Measurements from ENCODE around the gene ASTN2.

DNA sequence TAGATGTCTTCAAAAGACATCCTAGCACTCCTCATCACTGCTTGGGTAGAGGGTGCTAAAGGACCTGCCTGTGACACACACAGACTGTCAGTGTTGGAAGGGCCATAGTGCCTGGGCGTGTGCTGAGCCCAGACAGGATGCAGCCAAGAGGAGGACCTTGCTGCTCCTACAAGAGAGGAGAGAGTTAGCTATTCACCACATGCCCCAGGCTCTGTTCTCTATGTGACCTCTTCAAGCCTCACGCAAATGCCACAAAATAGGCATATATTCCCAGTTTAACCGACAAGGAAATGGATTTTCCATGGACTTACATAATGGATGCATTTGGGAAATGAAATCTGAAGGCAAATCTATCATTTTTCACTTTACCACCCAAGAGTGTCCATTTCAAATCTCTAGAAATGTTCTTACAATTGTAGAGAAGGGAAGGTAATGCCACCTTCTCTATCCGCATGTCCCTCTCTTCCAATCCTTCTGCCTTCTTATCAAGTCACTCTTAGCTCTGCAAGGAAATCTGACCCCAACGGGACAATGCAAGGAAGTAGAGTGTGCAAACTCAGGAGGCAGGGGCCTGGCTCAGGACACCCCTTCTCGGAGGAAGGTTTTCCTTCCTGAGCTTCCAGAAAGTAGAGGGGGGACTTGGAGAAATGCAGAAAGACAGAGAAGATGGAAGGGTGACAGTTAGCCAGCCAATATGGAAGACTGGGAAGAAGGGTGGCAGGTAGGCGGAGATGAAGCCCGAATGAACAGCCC, 678.3 kb downstream of the ASTN2 start:
- TF ChIP-seq GABPA (IDR thresholded peaks at IDR 0.05 in 1 of 2, conservative IDR thresholded peaks at IDR 0.05 in 1 of 2) (no peak), CTCF (IDR thresholded peaks at IDR 0.05; ENCODE audit: low read depth, low read length, missing input control) (no peak), HNF4G (IDR thresholded peaks at IDR 0.05) (no peak), TAF1 (conservative IDR thresholded peaks at IDR 0.05) (no peak), RAD21 (IDR thresholded peaks at IDR 0.05) (no peak), RXRA (IDR thresholded peaks at IDR 0.05) (no peak), SP1 (IDR thresholded peaks at IDR 0.05) (no peak)
- TF ChIP-seq, protein P1, sequence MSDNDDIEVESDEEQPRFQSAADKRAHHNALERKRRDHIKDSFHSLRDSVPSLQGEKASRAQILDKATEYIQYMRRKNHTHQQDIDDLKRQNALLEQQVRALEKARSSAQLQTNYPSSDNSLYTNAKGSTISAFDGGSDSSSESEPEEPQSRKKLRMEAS (IDR thresholded peaks at IDR 0.05), result no peak
- TF ChIP-seq, protein P2, sequence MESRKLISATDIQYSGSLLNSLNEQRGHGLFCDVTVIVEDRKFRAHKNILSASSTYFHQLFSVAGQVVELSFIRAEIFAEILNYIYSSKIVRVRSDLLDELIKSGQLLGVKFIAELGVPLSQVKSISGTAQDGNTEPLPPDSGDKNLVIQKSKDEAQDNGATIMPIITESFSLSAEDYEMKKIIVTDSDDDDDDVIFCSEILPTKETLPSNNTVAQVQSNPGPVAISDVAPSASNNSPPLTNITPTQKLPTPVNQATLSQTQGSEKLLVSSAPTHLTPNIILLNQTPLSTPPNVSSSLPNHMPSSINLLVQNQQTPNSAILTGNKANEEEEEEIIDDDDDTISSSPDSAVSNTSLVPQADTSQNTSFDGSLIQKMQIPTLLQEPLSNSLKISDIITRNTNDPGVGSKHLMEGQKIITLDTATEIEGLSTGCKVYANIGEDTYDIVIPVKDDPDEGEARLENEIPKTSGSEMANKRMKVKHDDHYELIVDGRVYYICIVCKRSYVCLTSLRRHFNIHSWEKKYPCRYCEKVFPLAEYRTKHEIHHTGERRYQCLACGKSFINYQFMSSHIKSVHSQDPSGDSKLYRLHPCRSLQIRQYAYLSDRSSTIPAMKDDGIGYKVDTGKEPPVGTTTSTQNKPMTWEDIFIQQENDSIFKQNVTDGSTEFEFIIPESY (IDR thresholded peaks at IDR 0.05), result no peak

All from liver (tissue), 3 donors.